Kidney (tissue), 14 donors: ENCODE data around the gene PCDH9. TPM values are rescaled to one million over a fixed set of nuclear protein-coding genes. Genes with fewer than 3 reads are reported as not detected.
"Not testable (repeated sequence)": the region's sequence is repeated elsewhere in the genome, so short reads cannot be mapped to it uniquely, and the experiment has no call there.

Experiments
- DNase-seq, 5 donors: peaks; one replicate each; pipeline ENCODE4 v3.0.0-alpha.2; 2013 to 2020
- FAIRE-seq: peaks from 2 replicates; lab custom pipeline; 2012; peaks lifted over from hg19 to GRCh38; lab: Jason Lieb, UNC
- H3K27ac ChIP-seq, 2 donors: one replicate each; pipeline ENCODE4 v1.7.0; 2013; ENCODE audit warnings: low read depth in 2 of 2, low read length in 2 of 2, inconsistent platforms in 1 of 2
- H3K27me3 ChIP-seq: one replicate; pipeline ENCODE4 v1.7.1; 2013; ENCODE audit warnings: low read length, inconsistent platforms; ENCODE audit not compliant: control insufficient read depth, insufficient read depth
- H3K36me3 ChIP-seq, 3 donors: one replicate each; pipeline versions ENCODE4 v1.7.0 to v1.7.1; 2013; ENCODE audit warnings: low read length in 3 of 3, control low read depth in 1 of 3, inconsistent platforms in 1 of 3; ENCODE audit not compliant: insufficient read depth in 3 of 3, control insufficient read depth in 2 of 3
- H3K4me1 ChIP-seq, 3 donors: one replicate each; pipeline versions ENCODE4 v1.7.0 to v1.7.1; 2013; ENCODE audit warnings: low read length in 3 of 3, inconsistent platforms in 1 of 3, low read depth in 1 of 3; ENCODE audit not compliant: control insufficient read depth in 2 of 3, insufficient read depth in 2 of 3
- H3K4me3 ChIP-seq, 3 donors: one replicate each; pipeline versions ENCODE4 v1.7.0 to v1.8.1; 2013; ENCODE audit warnings: low read length in 3 of 3, control low read depth in 1 of 3, inconsistent platforms in 1 of 3
- H3K9ac ChIP-seq, 3 donors: one replicate each; pipeline versions ENCODE4 v1.7.0 to v1.7.1; 2013; ENCODE audit warnings: low read length in 3 of 3, control low read depth in 1 of 3, inconsistent platforms in 1 of 3
- H3K9me3 ChIP-seq, 3 donors: one replicate each; pipeline versions ENCODE4 v1.7.0 to v1.7.1; 2013; ENCODE audit warnings: low read length in 3 of 3, control low read depth in 1 of 3, inconsistent platforms in 1 of 3; ENCODE audit not compliant: control insufficient read depth in 2 of 3, insufficient read depth in 1 of 3
- intact Hi-C: fragments of 100-400 bp; cut with DNase I; formaldehyde crosslinking; loops from one replicate; pipeline ENCODE4 v1.11.1; 2022
- polyA plus RNA-seq: library from polyadenylated mRNA; stranded (reverse); fragments of 350-450 nt; fragmentation: Illumina TruSeq; extraction: RNeasy Lipid Tissue Mini Kit (QIAGEN cat#74804); gene quantifications from one replicate; pipeline ENCODE4 v1.2.3, GENCODE V29; 2014; ENCODE audit warnings: low read depth, low replicate concordance; ENCODE audit not compliant: insufficient read depth
- total RNA-seq: library from RNA; stranded (reverse); fragmentation: NEBNext Ultra II Directional; extraction: Animal tissue kit (Norgen Biotek cat#: 25700); gene quantifications from one replicate; pipeline ENCODE4 v1.2.1, GENCODE V29; 2021
- TF ChIP-seq, protein P1 (sequence below): IDR thresholded peaks from 3 replicates; pipeline ENCODE4 v1.5.1; 2012; ENCODE audit warnings: mild to moderate bottlenecking, moderate library complexity, borderline replicate concordance; ENCODE audit not compliant: insufficient read depth; ENCODE audit errors: extremely low read depth
- donor health status: control.
- donor health status: control.
- donor health status: control.
- donor health status: control.
- donor health status: control.
- donor health status: DM: yes; HTN: yes; CAD: no.
- donor health status: Normal renal cell carcinoma (clear cell type).

Gene PCDH9
- total and polyA plus RNA-seq, 2 donors from 2014 or later, result 1.6 to 9.5 TPM

DNA sequence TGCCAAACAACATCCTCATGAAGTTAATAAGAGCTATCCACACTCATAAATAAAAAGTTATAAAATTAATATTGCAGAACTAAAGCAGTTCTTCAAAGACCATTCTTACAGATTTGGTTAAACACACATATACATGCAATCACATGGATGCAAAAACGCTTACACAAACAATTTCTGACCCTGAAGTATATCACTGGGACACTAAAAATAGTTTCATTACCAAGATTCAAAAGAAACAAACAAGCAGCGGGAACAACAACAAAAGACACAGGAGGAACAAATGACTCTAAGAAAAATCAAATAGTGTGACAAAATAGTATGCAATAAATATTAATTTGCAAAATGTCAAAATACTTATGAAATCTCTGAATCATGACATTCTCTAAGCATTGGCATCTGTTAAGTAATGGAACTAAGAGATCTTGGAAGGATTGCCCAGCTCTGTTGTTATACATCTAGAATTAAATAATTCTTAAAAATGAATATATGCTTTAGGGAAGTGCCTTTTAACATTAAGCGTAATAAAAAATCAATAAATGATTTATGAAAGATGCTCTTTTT lies 132.2 kb downstream of the PCDH9 start:
- Histone ChIP-seq H3K4me3 (no peak overlapping the region), H3K4me1 (no peaks in the 10 kb centered on the region), H3K9ac (no peak overlapping the region), H3K27me3 (no peaks in the 10 kb centered on the region), H3K27ac (no peak overlapping the region), H3K36me3 (no peaks in the 10 kb centered on the region), H3K9me3 (no peaks in the 10 kb centered on the region)
- DNase-seq (no peak), FAIRE-seq (no peak)
- intact Hi-C loops, result no loop called here
- TF ChIP-seq, protein P1, sequence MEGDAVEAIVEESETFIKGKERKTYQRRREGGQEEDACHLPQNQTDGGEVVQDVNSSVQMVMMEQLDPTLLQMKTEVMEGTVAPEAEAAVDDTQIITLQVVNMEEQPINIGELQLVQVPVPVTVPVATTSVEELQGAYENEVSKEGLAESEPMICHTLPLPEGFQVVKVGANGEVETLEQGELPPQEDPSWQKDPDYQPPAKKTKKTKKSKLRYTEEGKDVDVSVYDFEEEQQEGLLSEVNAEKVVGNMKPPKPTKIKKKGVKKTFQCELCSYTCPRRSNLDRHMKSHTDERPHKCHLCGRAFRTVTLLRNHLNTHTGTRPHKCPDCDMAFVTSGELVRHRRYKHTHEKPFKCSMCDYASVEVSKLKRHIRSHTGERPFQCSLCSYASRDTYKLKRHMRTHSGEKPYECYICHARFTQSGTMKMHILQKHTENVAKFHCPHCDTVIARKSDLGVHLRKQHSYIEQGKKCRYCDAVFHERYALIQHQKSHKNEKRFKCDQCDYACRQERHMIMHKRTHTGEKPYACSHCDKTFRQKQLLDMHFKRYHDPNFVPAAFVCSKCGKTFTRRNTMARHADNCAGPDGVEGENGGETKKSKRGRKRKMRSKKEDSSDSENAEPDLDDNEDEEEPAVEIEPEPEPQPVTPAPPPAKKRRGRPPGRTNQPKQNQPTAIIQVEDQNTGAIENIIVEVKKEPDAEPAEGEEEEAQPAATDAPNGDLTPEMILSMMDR, result no peak

DNA sequence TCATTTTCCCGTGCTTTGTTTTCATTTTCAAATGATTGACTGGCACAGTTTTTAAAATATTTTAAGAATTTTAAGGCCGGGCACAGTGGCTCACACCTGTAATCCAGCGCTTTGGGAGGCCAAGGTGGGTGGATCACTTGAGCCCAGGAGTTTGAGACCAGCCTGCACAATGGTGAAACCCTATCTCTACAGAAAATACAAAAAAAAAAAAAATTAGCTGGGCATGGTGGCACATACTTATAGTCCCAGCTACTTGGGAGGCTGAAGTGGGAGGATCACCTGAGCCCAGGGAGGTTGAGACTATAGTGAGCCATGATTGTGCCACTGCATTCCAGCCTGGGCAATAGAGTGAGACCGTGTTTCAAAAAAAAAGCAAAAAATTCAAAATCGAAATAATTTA lies 133.2 kb downstream of the PCDH9 start:
- H3K9ac ChIP-seq, H3K9me3 ChIP-seq, H3K4me1 ChIP-seq, DNase-seq, H3K4me3 ChIP-seq, intact Hi-C loops, FAIRE-seq, H3K27me3 ChIP-seq, H3K36me3 ChIP-seq, H3K27ac ChIP-seq: not testable (repeated sequence)

DNA sequence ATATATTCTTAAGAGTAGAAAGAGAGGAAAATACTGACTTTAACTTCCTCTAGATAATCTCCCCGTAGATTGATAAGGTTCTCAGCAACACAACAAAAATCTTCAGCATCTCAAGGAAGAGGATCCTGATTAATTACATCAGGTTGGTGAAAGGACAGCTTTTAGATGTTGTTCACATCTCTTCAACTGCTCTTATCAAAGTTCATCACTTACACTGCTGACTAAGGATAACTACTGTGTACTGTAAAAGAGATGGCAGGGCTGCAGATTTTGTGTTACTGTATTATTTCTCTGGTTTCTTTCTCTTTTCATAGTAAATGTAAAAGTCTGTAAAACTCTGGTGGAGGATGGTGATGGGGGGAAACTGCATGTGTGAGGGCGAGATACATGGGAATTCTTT lies 133.7 kb downstream of the PCDH9 start:
- FAIRE-seq (no peak), DNase-seq (no peak)
- H3K27me3 ChIP-seq, result no peaks in the 10 kb centered on the region
- intact Hi-C loops, result no loop called here
- no peaks in the 10 kb centered on the region for H3K36me3 ChIP-seq
- H3K9ac ChIP-seq, result no peak overlapping the region
- H3K4me1 ChIP-seq, result no peaks in the 10 kb centered on the region
- H3K9me3 ChIP-seq, result no peaks in the 10 kb centered on the region
- TF ChIP-seq, protein P1, result no peak
- H3K4me3 ChIP-seq, result no peak overlapping the region
- H3K27ac ChIP-seq, result no peak overlapping the region

DNA sequence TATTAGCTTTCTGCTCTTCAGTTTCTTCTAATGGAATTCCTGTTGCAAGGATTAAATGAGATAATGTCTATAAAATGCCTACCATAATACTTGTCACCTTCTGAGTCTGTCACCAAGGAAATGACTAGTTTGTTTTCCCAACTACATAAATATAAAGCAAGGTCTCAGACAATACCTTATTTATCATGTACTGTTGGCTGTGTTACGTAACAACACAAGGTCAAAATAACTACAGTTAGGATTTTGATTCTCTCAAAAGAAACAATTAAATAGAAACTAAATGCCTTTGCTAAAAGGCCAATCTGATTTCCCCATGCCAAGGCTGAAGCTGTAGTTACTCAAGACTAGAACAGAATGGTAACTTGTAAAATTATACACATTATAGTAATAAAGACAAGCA lies 134.5 kb downstream of the PCDH9 start:
- no peaks in the 10 kb centered on the region for H3K36me3 ChIP-seq
- no peak overlapping the region for H3K9ac ChIP-seq
- DNase-seq, result no peak
- H3K27ac ChIP-seq, result no peak overlapping the region
- TF ChIP-seq, protein P1, result no peak
- H3K27me3 ChIP-seq, result no peaks in the 10 kb centered on the region
- H3K9me3 ChIP-seq, result no peaks in the 10 kb centered on the region
- no peak for FAIRE-seq
- intact Hi-C loops, result no loop called here
- no peak overlapping the region for H3K4me3 ChIP-seq
- H3K4me1 ChIP-seq, result no peaks in the 10 kb centered on the region
